H1 (cell line): ENCODE measurements around the gene PIGU. TPM values are rescaled to one million over a fixed set of nuclear protein-coding genes. Genes with fewer than 3 reads are reported as not detected.

Experiments
- CTCF ChIA-PET: fragments of 300-600 bp; sonication (Branson Sonifier 250); formaldehyde crosslinking; loops from one replicate; lab custom pipeline; 2021; ENCODE audit not compliant: partially characterized antibody; lab: Charles Lee
- POLR2A ChIA-PET: fragments of 300-600 bp; sonication (Branson Sonifier 250); formaldehyde crosslinking; loops from one replicate; lab custom pipeline; 2021; ENCODE audit warnings: inconsistent platforms; ENCODE audit not compliant: partially characterized antibody; lab: Charles Lee
- DNase-seq, 2 experiments: peaks; one replicate each; pipeline versions ENCODE4 v3.0.0 to v3.0.0-alpha.2; 2010 to 2022; ENCODE audit warnings: low spot score in 2 of 2, low read depth in 1 of 2, mixed read lengths in 1 of 2
- FAIRE-seq: peaks from 2 replicates; lab custom pipeline; 2011; peaks lifted over from hg19 to GRCh38; lab: Jason Lieb, UNC
- H2AFZ ChIP-seq: 2 replicates; pipeline ENCODE4 v1.8.1; 2012; ENCODE audit warnings: low read length, inconsistent platforms
- H2AK5ac ChIP-seq: 2 replicates; pipeline ENCODE4 v1.6.1; 2013; ENCODE audit warnings: low read depth, low read length
- H2BK120ac ChIP-seq: replicated peaks from 2 replicates; pipeline ENCODE3; 2013; ENCODE audit warnings: low read depth, low read length, inconsistent platforms
- H2BK12ac ChIP-seq: 2 replicates; pipeline ENCODE4 v1.6.1; 2013; ENCODE audit warnings: low read depth, low read length
- H2BK15ac ChIP-seq: 2 replicates; pipeline ENCODE4 v1.6.1; 2013; ENCODE audit warnings: low read length
- H2BK20ac ChIP-seq: 2 replicates; pipeline ENCODE4 v1.6.1; 2013; ENCODE audit warnings: low read length
- H2BK5ac ChIP-seq: 2 replicates; pipeline ENCODE4 v1.6.1; 2013; ENCODE audit warnings: low read depth, low read length
- H3K14ac ChIP-seq: 2 replicates; pipeline ENCODE4 v1.6.1; 2013; ENCODE audit warnings: inconsistent platforms; ENCODE audit not compliant: insufficient read length
- H3K18ac ChIP-seq: 2 replicates; pipeline ENCODE4 v1.6.1; 2013; ENCODE audit warnings: low read length; ENCODE audit errors: extremely low read depth
- H3K23ac ChIP-seq: 2 replicates; pipeline ENCODE4 v1.6.1; 2013; ENCODE audit warnings: inconsistent platforms; ENCODE audit not compliant: insufficient read length
- H3K23me2 ChIP-seq: 2 replicates; pipeline ENCODE4 v1.6.1; 2013; ENCODE audit warnings: low read depth, low read length
- H3K27ac ChIP-seq: 2 replicates; pipeline ENCODE4 v1.6.1; 2011; ENCODE audit warnings: low read depth, low read length, inconsistent platforms
- H3K27me3 ChIP-seq, 4 experiments: replicated peaks in 1 of 4; 1 replicate in 1 of 4; 2 replicates in 3 of 4; pipeline versions ENCODE4 v1.6.1 to v1.8.1; 2011 to 2013; ENCODE audit warnings: low read length in 3 of 4, mild to moderate bottlenecking in 3 of 4, inconsistent platforms in 2 of 4, mixed read lengths in 2 of 4, moderate library complexity in 1 of 4; ENCODE audit not compliant: control insufficient read depth in 3 of 4, insufficient read depth in 3 of 4; ENCODE audit errors: extremely low read depth in 1 of 4
- H3K36me3 ChIP-seq, 4 experiments: 2 replicates each; pipeline versions ENCODE4 v1.6.1 to v1.8.1; 2011 to 2013; ENCODE audit warnings: mild to moderate bottlenecking in 4 of 4, low read length in 3 of 4, moderate library complexity in 2 of 4, control low read depth in 1 of 4, inconsistent platforms in 1 of 4; ENCODE audit not compliant: insufficient read depth in 4 of 4, control insufficient read depth in 2 of 4
- H3K4ac ChIP-seq: replicated peaks from 2 replicates; pipeline ENCODE3; 2013; ENCODE audit warnings: low read length, low read depth, mixed read lengths, inconsistent platforms; ENCODE audit not compliant: insufficient read length
- H3K4me1 ChIP-seq, 4 experiments: replicated peaks in 1 of 4; 1 replicate in 1 of 4; 2 replicates in 3 of 4; pipeline versions ENCODE4 v1.6.1 to v1.8.1; 2011 to 2013; ENCODE audit warnings: low read length in 3 of 4, inconsistent platforms in 2 of 4, mixed read lengths in 1 of 4; ENCODE audit not compliant: insufficient read depth in 4 of 4, control insufficient read depth in 3 of 4
- H3K4me2 ChIP-seq, 2 experiments: 2 replicates each; pipeline versions ENCODE4 v1.6.1 to v1.8.1; 2011 to 2013; ENCODE audit warnings: low read depth in 2 of 2, low read length in 2 of 2, control low read depth in 1 of 2, inconsistent platforms in 1 of 2, mild to moderate bottlenecking in 1 of 2; ENCODE audit not compliant: insufficient read depth in 1 of 2
- H3K4me3 ChIP-seq, 4 experiments: fragments of 200-600, 300-600 bp in 1 of 4; sonication (generic), shearing (Covaris generic), sonication (Bioruptor Twin) in 1 of 4; 2 replicates each; pipeline versions ENCODE4 v1.5.1 to v1.8.1; 2011 to 2016; ENCODE audit warnings: low read length in 4 of 4, low read depth in 3 of 4, control low read depth in 2 of 4, inconsistent platforms in 2 of 4, mild to moderate bottlenecking in 2 of 4, mixed read lengths in 1 of 4, moderate library complexity in 1 of 4; ENCODE audit not compliant: insufficient read depth in 2 of 4; ENCODE audit errors: extremely low read depth in 1 of 4
- H3K56ac ChIP-seq: replicated peaks from 2 replicates; pipeline ENCODE3; 2013; ENCODE audit warnings: low read depth, mild to moderate bottlenecking, mixed read lengths, low read length, inconsistent platforms; ENCODE audit not compliant: insufficient read length
- H3K79me1 ChIP-seq: 2 replicates; pipeline ENCODE4 v1.6.1; 2013; ENCODE audit warnings: low read depth, low read length, control low read depth
- H3K79me2 ChIP-seq, 2 experiments: 2 replicates each; pipeline versions ENCODE4 v1.6.1 to v1.8.1; 2012 to 2013; ENCODE audit warnings: low read length in 2 of 2, mild to moderate bottlenecking in 2 of 2, inconsistent platforms in 1 of 2; ENCODE audit not compliant: insufficient read depth in 2 of 2, control insufficient read depth in 1 of 2
- H3K9ac ChIP-seq, 4 experiments: replicated peaks in 1 of 4; 1 replicate in 1 of 4; 2 replicates in 3 of 4; pipeline versions ENCODE4 v1.6.1 to v1.8.1; 2011 to 2013; ENCODE audit warnings: low read depth in 3 of 4, low read length in 3 of 4, control low read depth in 2 of 4, mild to moderate bottlenecking in 2 of 4, moderate library complexity in 2 of 4, inconsistent platforms in 1 of 4; ENCODE audit errors: extremely low read depth in 1 of 4
- H3K9me3 ChIP-seq, 2 experiments: 2 replicates each; pipeline versions ENCODE4 v1.6.1 to v1.8.1; 2012 to 2013; ENCODE audit warnings: mild to moderate bottlenecking in 2 of 2, moderate library complexity in 2 of 2, control low read depth in 1 of 2, inconsistent platforms in 1 of 2, low read depth in 1 of 2, low read length in 1 of 2, mixed read lengths in 1 of 2; ENCODE audit not compliant: insufficient read depth in 2 of 2
- H4K20me1 ChIP-seq, 2 experiments: replicated peaks in 1 of 2; 2 replicates each; pipeline versions ENCODE3 to v1.8.1; 2011 to 2013; ENCODE audit warnings: inconsistent platforms in 2 of 2, low read length in 2 of 2, mild to moderate bottlenecking in 1 of 2; ENCODE audit not compliant: insufficient read depth in 2 of 2, control insufficient read depth in 1 of 2
- H4K5ac ChIP-seq: 2 replicates; pipeline ENCODE4 v1.6.1; 2013; ENCODE audit warnings: low read length, low read depth, mixed read lengths, inconsistent platforms; ENCODE audit not compliant: insufficient read length
- H4K8ac ChIP-seq: 2 replicates; pipeline ENCODE4 v1.8.0; 2013; ENCODE audit warnings: mild to moderate bottlenecking, moderate library complexity, low read length, inconsistent platforms; ENCODE audit not compliant: insufficient read depth; ENCODE audit errors: extremely low read depth
- H4K91ac ChIP-seq: replicated peaks from 2 replicates; pipeline ENCODE3; 2013; ENCODE audit warnings: low read length, mixed read lengths, inconsistent platforms; ENCODE audit not compliant: insufficient read length
- BRCA1 ChIP-seq: IDR thresholded peaks from 2 replicates; pipeline ENCODE4 v1.6.1; 2012; ENCODE audit warnings: low read depth, low read length, improper control_type of control experiment
- EP300 ChIP-seq, 2 experiments: IDR thresholded peaks; 1 replicate in 1 of 2; 2 replicates in 1 of 2; pipeline ENCODE4 v1.6.1; 2011 to 2012; ENCODE audit warnings: low read depth in 2 of 2, low read length in 2 of 2, mild to moderate bottlenecking in 2 of 2, borderline replicate concordance in 1 of 2, inconsistent platforms in 1 of 2, moderate library complexity in 1 of 2
- KDM5A ChIP-seq: fragments of 200-600 bp; IDR thresholded peaks from 2 replicates; pipeline ENCODE4 v1.7.1; 2012; ENCODE audit warnings: mild to moderate bottlenecking, low read length, inconsistent platforms, mixed read lengths
- PHF8 ChIP-seq: fragments of 200-600 bp; sonication (generic); conservative IDR thresholded peaks from 2 replicates; pipeline ENCODE4 v1.7.1; 2012; ENCODE audit warnings: low read depth, mild to moderate bottlenecking, inconsistent platforms, low read length, moderate library complexity
- TAF7 ChIP-seq: optimal IDR thresholded peaks from 2 replicates; pipeline ENCODE3; 2011; ENCODE audit warnings: low read depth, mild to moderate bottlenecking, inconsistent platforms, low read length, moderate library complexity, borderline replicate concordance
- TEAD4 ChIP-seq: IDR thresholded peaks from 2 replicates; pipeline ENCODE4 v1.6.1; 2012; ENCODE audit warnings: low read depth, low read length, inconsistent platforms, mixed read lengths
- WGBS, 2 experiments: shearing (Covaris generic) in 1 of 2; methylation state at CpG; one replicate each; pipeline versions ENCODE4 v1.1.6 to v1.1.7; 2013 to 2015; ENCODE audit warnings: low lambda C conversion rate in 2 of 2, mixed read lengths in 2 of 2, inconsistent platforms in 1 of 2, low coverage in 1 of 2, missing lambda C conversion rate in 1 of 2; ENCODE audit not compliant: insufficient replicate concordance in 2 of 2, insufficient coverage in 1 of 2, insufficient read length in 1 of 2; ENCODE audit errors: extremely low coverage in 1 of 2, missing lambda C conversion rate in 1 of 2; 5-methylcytosine and 5-hydroxymethylcytosine counted together
- polyA plus RNA-seq, 7 experiments: library from polyadenylated mRNA; depleted of rRNA in 3 of 7; stranded (reverse) in 5 of 7; unstranded in 2 of 7; fragments of >200 nt in 5 of 7; fragments of 200-250 nt in 2 of 7; gene quantifications; 1 replicate in 5 of 7; 2 replicates in 1 of 7; 4 replicates in 1 of 7; pipeline versions ENCODE4 v1.2.1 to v1.2.3, GENCODE V29; 2011 to 2013; ENCODE audit warnings: missing spikeins in 2 of 7, mixed read lengths in 2 of 7
- total RNA-seq: library from RNA; stranded (reverse); fragmentation: NEBNext Ultra II Directional; extraction: Animal tissue kit (Norgen Biotek cat#: 25700); gene quantifications from 2 replicates; pipeline ENCODE4 v1.2.1, GENCODE V29; 2021

PIGU gene
- total and polyA plus RNA-seq, 2 of the 8 experiments (the other 6 are each of a cell fraction or from before 2014, with no cell fraction given): 28.3 to 117 TPM

DNA sequence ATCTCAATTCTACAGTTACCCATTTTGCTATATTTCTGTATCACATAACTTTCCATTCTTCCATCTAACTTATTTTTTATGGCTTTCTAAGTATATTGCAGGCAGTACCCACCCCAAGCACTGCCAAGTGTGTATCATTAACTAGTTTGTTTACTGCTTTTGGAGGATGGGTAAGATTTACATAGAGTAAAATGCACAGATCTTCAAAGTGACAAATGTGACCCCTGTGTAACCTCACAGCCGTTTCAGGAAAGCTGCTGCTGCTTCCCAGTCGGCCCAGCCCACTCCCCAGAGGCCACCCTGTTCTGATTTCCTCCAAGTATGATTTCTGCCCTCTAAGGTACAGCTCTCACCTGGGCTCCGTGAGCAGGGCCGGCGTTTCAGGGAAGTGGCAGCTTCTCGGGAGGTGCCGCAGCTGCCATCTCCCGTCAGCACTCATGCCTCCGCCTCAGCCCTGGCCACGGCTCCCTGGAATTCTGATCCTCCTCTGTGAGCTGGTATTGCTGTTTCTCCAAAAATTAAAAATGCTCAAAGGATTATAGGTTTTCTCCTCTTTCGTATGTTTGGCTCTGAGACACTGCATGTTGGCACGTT lies 133.3 kb downstream of the PIGU start:
- POLR2A ChIA-PET: interaction anchor here (0.6 to 1.5 kb wide), 4 partner anchors 11 to 295 kb away, joined by 3 to 5 read pairs (median 3); no protein-coding TSS in a partner anchor
- Histone ChIP-seq H4K5ac (no peak overlapping the region), H3K23ac (no peak overlapping the region), H2BK12ac (no peak overlapping the region), H2BK120ac (no peak overlapping the region), H3K27ac (no peak overlapping the region), H3K4me2 (peak overlapping the region in 1 of 2 experiments; percentile 88; a peak in 1 of 4 replicates), H2AFZ (no peak overlapping the region), H2BK5ac (no peak overlapping the region), H3K79me1 (no peaks in the 10 kb centered on the region), H3K18ac (no peak overlapping the region), H3K56ac (no peak overlapping the region), H4K8ac (no peak overlapping the region), H3K4me3 (no peak overlapping the region), H3K27me3 (no peaks in the 10 kb centered on the region), H3K9ac (no peak overlapping the region), H3K4me1 (peaks cover 0 to 8% (median 2%) of the 10 kb centered on the region in 4 experiments; a peak in 3 of 7 replicates), H2AK5ac (no peak overlapping the region), H3K9me3 (no peaks in the 10 kb centered on the region), H3K4ac (no peak overlapping the region), H3K36me3 (peaks cover 2 to 10% (median 5%) of the 10 kb centered on the region in 4 experiments; a peak in 4 of 8 replicates), H3K14ac (no peak overlapping the region), H2BK15ac (no peak overlapping the region), H3K79me2 (no peaks in the 10 kb centered on the region), H4K20me1 (peaks cover 0 to 2% of the 10 kb centered on the region in 2 experiments), H3K23me2 (peaks cover 5% of the 10 kb centered on the region; the same call in 1 of the 2 replicates), H2BK20ac (no peak overlapping the region), H4K91ac (no peak overlapping the region)
- DNase-seq (no peak), FAIRE-seq (no peak)
- CTCF ChIA-PET: interaction anchor here (0.8 to 3.8 kb wide), 8 partner anchors 10 to 287 kb away, joined by 3 to 18 read pairs (median 4); no protein-coding TSS in a partner anchor
- 82% methylated on average over 12 of the region's 12 CpGs; no CpG with 5 or more reads in 1 of the 2 experiments for WGBS, 2 experiments
- TF ChIP-seq TEAD4 (no peak), KDM5A (no peak), PHF8 (no peak), BRCA1 (no peak), EP300 (IDR thresholded peaks at IDR 0.05; ENCODE audit: borderline replicate concordance in 1 of 2, low read depth in 2 of 2, low read length in 2 of 2) (no peak), TAF7 (no peak)
